Measurements from ENCODE around the gene PLEKHB1. TPM values are rescaled to one million over a fixed set of nuclear protein-coding genes. Genes with fewer than 3 reads are reported as not detected.

PLEKHB1 gene
- total RNA-seq, 4 donors from 2014 or later: 4.2 to 10.4 (median 5.3) TPM

DNA sequence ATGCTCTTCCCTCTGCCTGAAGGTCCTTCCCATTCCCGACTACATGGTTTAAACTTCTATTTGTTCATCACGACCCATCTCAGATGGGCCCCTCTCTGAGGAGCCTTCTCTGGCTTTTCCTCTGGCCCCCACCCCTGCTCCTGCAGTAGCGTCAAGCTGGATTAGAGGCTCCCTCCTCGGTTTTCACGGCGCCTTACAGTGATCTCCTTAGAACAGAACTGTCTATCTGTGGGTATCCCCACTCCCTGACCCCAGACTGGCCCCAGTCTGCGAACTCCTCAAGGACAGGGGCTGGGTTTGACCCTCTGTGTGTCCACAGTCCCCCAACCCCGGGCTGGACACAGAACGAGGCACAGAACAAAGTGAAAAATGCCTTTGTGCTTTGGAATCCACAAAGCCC, 2.8 kb downstream of the PLEKHB1 start:
- Histone ChIP-seq H3K9me3 (no peaks in the 10 kb centered on the region), H3K27ac (no peak overlapping the region), H3K4me3 (no peak overlapping the region), H3K4me1 (peaks cover 0 to 3% of the 10 kb centered on the region in 2 donors), H3K27me3 (no peaks in the 10 kb centered on the region), H3K36me3 (no peaks in the 10 kb centered on the region)
- intact Hi-C loops (cut with DNase I; ENCODE audit: low total_unique reads): no loop called here
- TF ChIP-seq, protein P1, sequence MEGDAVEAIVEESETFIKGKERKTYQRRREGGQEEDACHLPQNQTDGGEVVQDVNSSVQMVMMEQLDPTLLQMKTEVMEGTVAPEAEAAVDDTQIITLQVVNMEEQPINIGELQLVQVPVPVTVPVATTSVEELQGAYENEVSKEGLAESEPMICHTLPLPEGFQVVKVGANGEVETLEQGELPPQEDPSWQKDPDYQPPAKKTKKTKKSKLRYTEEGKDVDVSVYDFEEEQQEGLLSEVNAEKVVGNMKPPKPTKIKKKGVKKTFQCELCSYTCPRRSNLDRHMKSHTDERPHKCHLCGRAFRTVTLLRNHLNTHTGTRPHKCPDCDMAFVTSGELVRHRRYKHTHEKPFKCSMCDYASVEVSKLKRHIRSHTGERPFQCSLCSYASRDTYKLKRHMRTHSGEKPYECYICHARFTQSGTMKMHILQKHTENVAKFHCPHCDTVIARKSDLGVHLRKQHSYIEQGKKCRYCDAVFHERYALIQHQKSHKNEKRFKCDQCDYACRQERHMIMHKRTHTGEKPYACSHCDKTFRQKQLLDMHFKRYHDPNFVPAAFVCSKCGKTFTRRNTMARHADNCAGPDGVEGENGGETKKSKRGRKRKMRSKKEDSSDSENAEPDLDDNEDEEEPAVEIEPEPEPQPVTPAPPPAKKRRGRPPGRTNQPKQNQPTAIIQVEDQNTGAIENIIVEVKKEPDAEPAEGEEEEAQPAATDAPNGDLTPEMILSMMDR (IDR thresholded peaks at IDR 0.05 in 4 of 5, conservative IDR thresholded peaks at IDR 0.05 in 1 of 5): no peak
- no peak for TF ChIP-seq POLR2A (IDR thresholded peaks at IDR 0.05)
- DNase-seq: no peak
- in situ Hi-C loops (cut with MboI; ENCODE audit: low sequenced_read_pairs in 4 of 4): no loop called here
- no peak for ATAC-seq

DNA sequence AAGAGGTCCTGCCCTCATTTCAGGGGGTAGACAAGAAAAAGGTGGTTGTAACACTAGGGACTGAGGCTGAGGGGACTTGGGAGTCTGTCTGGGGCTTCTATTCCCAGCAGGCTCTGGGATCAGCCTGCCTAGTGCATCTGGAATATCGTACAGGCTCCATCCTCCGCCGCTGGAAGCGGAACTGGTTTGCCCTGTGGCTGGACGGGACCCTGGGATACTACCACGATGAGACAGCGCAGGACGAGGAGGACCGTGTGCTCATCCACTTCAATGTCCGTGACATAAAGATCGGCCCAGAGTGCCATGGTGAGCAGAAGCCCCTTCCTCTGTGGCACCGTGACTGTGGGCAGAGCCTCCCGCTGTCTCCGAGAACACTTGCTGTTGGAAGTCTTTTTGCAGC, 4.0 kb downstream of the PLEKHB1 start:
- ATAC-seq (no peak), DNase-seq (no peak)
- peaks cover 0 to 3% of the 10 kb centered on the region in 2 donors for H3K4me1 ChIP-seq
- H3K9me3 ChIP-seq: no peaks in the 10 kb centered on the region
- no peaks in the 10 kb centered on the region for H3K36me3 ChIP-seq
- no peak overlapping the region for H3K4me3 ChIP-seq
- no peak for TF ChIP-seq POLR2A (IDR thresholded peaks at IDR 0.05)
- TF ChIP-seq, protein P1 (IDR thresholded peaks at IDR 0.05 in 4 of 5, conservative IDR thresholded peaks at IDR 0.05 in 1 of 5): no peak
- no peaks in the 10 kb centered on the region for H3K27me3 ChIP-seq
- H3K27ac ChIP-seq: no peak overlapping the region
- in situ Hi-C loops (cut with MboI; ENCODE audit: low sequenced_read_pairs in 4 of 4): loop anchor here in 3 of 4 donors (10.0 kb wide), 1 partner anchor 246 kb away; no protein-coding TSS in a partner anchor
- intact Hi-C loops (cut with DNase I; ENCODE audit: low total_unique reads): no loop called here

DNA sequence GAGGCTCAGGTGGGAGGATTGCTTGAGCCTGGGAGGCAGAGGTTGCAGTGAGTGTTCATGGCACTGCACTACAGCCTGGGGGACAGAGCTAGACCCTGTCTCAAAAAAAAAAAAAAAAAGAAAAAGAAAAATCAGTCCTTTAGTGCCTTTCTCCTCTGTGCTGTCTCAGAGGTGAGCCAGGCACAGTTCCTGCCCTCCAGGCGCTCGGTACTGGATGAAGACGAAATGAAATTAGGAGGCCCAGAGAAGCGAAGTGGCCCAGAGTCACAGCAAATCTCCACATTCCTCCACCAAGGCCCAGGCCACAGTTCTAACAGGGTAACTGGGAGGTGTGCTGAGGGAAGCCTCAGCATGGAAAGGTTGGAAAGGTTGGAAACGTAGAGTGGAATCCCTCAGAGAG, 4.9 kb downstream of the PLEKHB1 start:
- Histone ChIP-seq H3K27ac (no peak overlapping the region), H3K27me3 (no peaks in the 10 kb centered on the region), H3K4me1 (peaks cover 0 to 3% of the 10 kb centered on the region in 2 donors), H3K36me3 (no peaks in the 10 kb centered on the region), H3K9me3 (no peaks in the 10 kb centered on the region), H3K4me3 (no peak overlapping the region)
- TF ChIP-seq POLR2A (IDR thresholded peaks at IDR 0.05): no peak
- TF ChIP-seq, protein P1 (IDR thresholded peaks at IDR 0.05 in 4 of 5, conservative IDR thresholded peaks at IDR 0.05 in 1 of 5): no peak
- no peak for DNase-seq
- ATAC-seq: no peak
- intact Hi-C loops (cut with DNase I; ENCODE audit: low total_unique reads): no loop called here
- in situ Hi-C loops (cut with MboI; ENCODE audit: low sequenced_read_pairs in 4 of 4): loop anchor here in 3 of 4 donors (10.0 kb wide), 1 partner anchor 246 kb away; no protein-coding TSS in a partner anchor

DNA sequence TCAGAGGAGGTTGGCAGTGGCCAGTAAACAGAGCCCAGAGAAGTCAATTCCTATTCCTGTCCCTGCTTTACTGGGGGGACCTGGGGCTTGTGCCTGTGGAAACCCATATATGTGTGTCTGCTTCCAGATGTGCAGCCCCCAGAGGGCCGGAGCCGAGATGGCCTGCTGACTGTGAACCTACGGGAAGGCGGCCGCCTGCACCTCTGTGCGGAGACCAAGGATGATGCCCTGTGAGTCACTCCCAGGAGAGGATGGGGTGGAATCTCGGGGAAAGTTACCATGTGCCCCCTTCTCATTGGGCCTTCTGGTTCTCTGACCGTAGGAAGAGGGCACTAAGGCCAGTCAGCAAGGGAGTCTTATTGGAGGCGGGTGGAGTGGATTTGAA, 5.3 kb downstream of the PLEKHB1 start:
- Histone ChIP-seq H3K36me3 (no peaks in the 10 kb centered on the region), H3K27ac (no peak overlapping the region), H3K4me3 (no peak overlapping the region), H3K27me3 (no peaks in the 10 kb centered on the region), H3K4me1 (peaks cover 0 to 3% of the 10 kb centered on the region in 2 donors), H3K9me3 (no peaks in the 10 kb centered on the region)
- intact Hi-C loops (cut with DNase I; ENCODE audit: low total_unique reads) (no loop called here), in situ Hi-C loops (cut with MboI; ENCODE audit: low sequenced_read_pairs in 4 of 4) (loop anchor here in 3 of 4 donors (10.0 kb wide), 1 partner anchor 247 kb away; no protein-coding TSS in a partner anchor)
- DNase-seq: no peak
- ATAC-seq: no peak
- TF ChIP-seq, protein P1 (IDR thresholded peaks at IDR 0.05 in 4 of 5, conservative IDR thresholded peaks at IDR 0.05 in 1 of 5): no peak
- no peak for TF ChIP-seq POLR2A (IDR thresholded peaks at IDR 0.05)

Measured in gastrocnemius medialis (tissue), 4 donors.